SIG-M5 treated with dmso at 0.1 percent for 504 hours (cell line): Measurements from ENCODE around the gene SMIM35.
A peak's percentile ranks its signal among the peaks of the same experiment; 100 is the strongest.
"Not testable (repeated sequence)": the region's sequence is repeated elsewhere in the genome, so short reads cannot be mapped to it uniquely, and the experiment has no call there.

ENCODE experiments used
- DNase-seq: peaks from one replicate; lab custom pipeline; 2025; ENCODE audit not compliant: unreplicated experiment; lab: John Stamatoyannopoulos, UW

SMIM35 gene

GRCh38 chr11:118046051-118046963 lies 40.5 kb downstream of the SMIM35 start:
- DNase-seq = no peak

GRCh38 chr11:118045191-118045590 lies 41.6 kb downstream of the SMIM35 start:
- no peak for DNase-seq

GRCh38 chr11:118042796-118043195 lies 44.0 kb downstream of the SMIM35 start:
- no peak for DNase-seq

- DNase-seq = no peak
These were observed 44.6 kb downstream of the SMIM35 start for GRCh38 chr11:118042141-118042540.

- DNase-seq = no peak
These were observed 53.3 kb downstream of the SMIM35 start for GRCh38 chr11:118033443-118033842.

- no peak for DNase-seq
These were observed 58.1 kb downstream of the SMIM35 start for GRCh38 chr11:118028626-118029025.

GRCh38 chr11:118027694-118028093 lies 59.1 kb downstream of the SMIM35 start:
- DNase-seq = no peak

GRCh38 chr11:118021146-118021545 lies 65.6 kb downstream of the SMIM35 start:
- no peak for DNase-seq

GRCh38 chr11:118018401-118018800 lies 68.4 kb downstream of the SMIM35 start:
- no peak for DNase-seq

GRCh38 chr11:118017631-118018315 lies 69.0 kb downstream of the SMIM35 start:
- DNase-seq = no peak

- DNase-seq = no peak
These were observed 69.7 kb downstream of the SMIM35 start for GRCh38 chr11:118017111-118017510.

- DNase-seq = peak; percentile 42
These were observed 70.7 kb downstream of the SMIM35 start for GRCh38 chr11:118016104-118016503.

GRCh38 chr11:118015385-118015841 lies 71.3 kb downstream of the SMIM35 start:
- no peak for DNase-seq

GRCh38 chr11:118014022-118014421 lies 72.7 kb downstream of the SMIM35 start:
- DNase-seq = no peak

GRCh38 chr11:118012083-118012669 lies 74.6 kb downstream of the SMIM35 start:
- DNase-seq = peak; percentile 77

- peak; percentile 88 for DNase-seq
These were observed 75.9 kb downstream of the SMIM35 start for GRCh38 chr11:118010738-118011461.

- DNase-seq = no peak
These were observed 76.7 kb downstream of the SMIM35 start for GRCh38 chr11:118009864-118010737.

GRCh38 chr11:118008271-118008911 lies 78.4 kb downstream of the SMIM35 start:
- DNase-seq = peak; percentile 75

GRCh38 chr11:118007563-118008270 lies 79.0 kb downstream of the SMIM35 start:
- DNase-seq = not testable (repeated sequence)
